GM18511 (cell line): ENCODE results near the gene RPS24.

ENCODE experiments used
- ATAC-seq: cut with Tn5 transposase; IDR thresholded peaks from one replicate; pipeline ENCODE4 v1.9.1; 2021; ENCODE audit warnings: mild to moderate bottlenecking, moderate library complexity; ENCODE audit not compliant: unreplicated experiment

RPS24 gene

DNA sequence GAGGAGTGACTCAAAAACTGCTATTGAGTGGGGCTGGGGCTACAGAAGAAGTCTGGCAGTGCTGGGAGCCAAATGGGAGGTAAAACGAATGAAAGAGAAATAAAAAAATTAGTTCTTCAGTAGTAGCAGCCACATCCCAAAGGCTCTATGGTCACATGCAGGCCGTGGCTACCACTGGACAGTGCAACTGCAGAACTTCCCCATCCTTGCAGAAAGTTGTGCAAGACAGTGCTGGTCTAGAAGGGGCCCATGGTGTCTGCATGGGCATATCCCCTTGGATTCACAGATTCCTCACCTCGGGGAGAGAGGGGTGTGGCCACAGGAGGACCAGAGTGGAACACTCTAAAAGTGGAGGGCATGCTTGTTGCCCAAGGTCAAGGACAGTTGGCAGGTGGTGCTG is 47.6 kb downstream of the RPS24 start:
- ATAC-seq, result no peak

DNA sequence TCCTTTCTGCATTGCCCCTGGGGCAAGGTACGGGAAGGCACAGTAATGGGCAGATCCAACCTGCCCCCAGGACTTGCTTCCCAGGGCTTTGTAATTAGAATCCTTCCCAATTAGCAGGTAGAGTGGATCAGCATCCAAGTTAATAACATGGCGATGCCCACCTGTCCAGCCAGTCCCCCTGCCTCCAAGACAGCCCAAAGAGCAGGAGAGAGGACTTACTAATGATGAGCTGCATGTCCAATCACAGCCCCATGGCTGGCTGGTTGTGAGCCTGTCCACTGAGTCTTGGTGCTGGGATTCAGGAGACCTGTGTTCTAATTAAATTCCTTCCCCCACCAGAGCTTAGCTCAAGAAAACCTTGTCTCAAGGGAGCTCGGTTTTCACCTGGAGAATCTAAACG is 49.0 kb downstream of the RPS24 start:
- no peak for ATAC-seq
